HEK293T (cell line): ENCODE data around the gene DYNC1LI1.

ENCODE experiments used
- BHLHE40 ChIP-seq: fragments of 450-650 bp; IDR thresholded peaks from 2 replicates; pipeline ENCODE4 v1.6.1; 2016; ENCODE audit warnings: mild to moderate bottlenecking, moderate library complexity, borderline replicate concordance
- FOXM1 ChIP-seq: fragments of 450-650 bp; IDR thresholded peaks from 2 replicates; pipeline ENCODE4 v1.6.1; 2017; ENCODE audit warnings: mild to moderate bottlenecking, borderline replicate concordance
- NFRKB ChIP-seq: fragments of 450-650 bp; IDR thresholded peaks from 2 replicates; pipeline ENCODE4 v1.6.1; 2016; ENCODE audit warnings: mild to moderate bottlenecking, moderate library complexity
- SP1 ChIP-seq: fragments of 450-650 bp; IDR thresholded peaks from 2 replicates; pipeline ENCODE4 v1.6.1; 2017

- TF ChIP-seq BHLHE40 (no peak), NFRKB (no peak), SP1 (no peak), FOXM1 (no peak)
These were observed 25.4 kb downstream of the DYNC1LI1 start for GRCh38 chr3:32545305-32545704.
